SU-DHL-6 (cell line): ENCODE results near the gene NUP50.

Experiments used
- H2AFZ ChIP-seq: fragments of 200-600 bp; sonication (generic); 2 replicates; pipeline ENCODE4 v1.6.1; 2014; ENCODE audit warnings: low read depth, mild to moderate bottlenecking, moderate library complexity, mixed read lengths, antibody characterized with exemption, low read length; ENCODE audit not compliant: severe bottlenecking
- H3F3A ChIP-seq: fragments of 200-600 bp; shearing (Covaris generic); 2 replicates; pipeline ENCODE4 v1.6.0; 2016; ENCODE audit warnings: antibody characterized with exemption, mild to moderate bottlenecking; ENCODE audit not compliant: insufficient read depth
- H3K27ac ChIP-seq: fragments of 200-600 bp; sonication (generic); 2 replicates; pipeline ENCODE4 v1.5.1; 2016; ENCODE audit warnings: low read depth, mild to moderate bottlenecking, low read length, moderate library complexity, mixed read lengths
- H3K27me3 ChIP-seq: fragments of 200-600 bp; sonication (generic), shearing (Covaris generic); 2 replicates; pipeline ENCODE4 v1.6.0; 2014; ENCODE audit warnings: mild to moderate bottlenecking, low read length
- H3K36me3 ChIP-seq: fragments of 200-600 bp; sonication (generic); 2 replicates; pipeline ENCODE4 v1.6.1; 2014; ENCODE audit warnings: mild to moderate bottlenecking, low read length, mixed read lengths
- H3K4me2 ChIP-seq: fragments of 300-600, 200-600 bp; shearing (Covaris generic), sonication (generic); 2 replicates; pipeline ENCODE4 v1.6.0; 2014; ENCODE audit warnings: low read length, low read depth, mild to moderate bottlenecking; ENCODE audit not compliant: poor library complexity, severe bottlenecking
- H3K4me3 ChIP-seq: fragments of 200-600 bp; sonication (generic); 2 replicates; pipeline ENCODE4 v1.5.1; 2014; ENCODE audit warnings: antibody characterized with exemption, low read length, mild to moderate bottlenecking, mixed read lengths; ENCODE audit not compliant: insufficient read depth, poor library complexity, severe bottlenecking
- H3K79me2 ChIP-seq: fragments of 200-600 bp; sonication (generic); 2 replicates; pipeline ENCODE4 v1.6.1; 2014; ENCODE audit warnings: mild to moderate bottlenecking, low read length, moderate library complexity; ENCODE audit not compliant: insufficient read depth
- H3K9ac ChIP-seq: fragments of 200-600 bp; sonication (generic); 2 replicates; pipeline ENCODE4 v1.7.0; 2014; ENCODE audit warnings: mild to moderate bottlenecking, low read length
- H3K9me2 ChIP-seq: fragments of 200-600 bp; sonication (generic); replicated peaks from 2 replicates; pipeline ENCODE4 v1.6.1; 2014; ENCODE audit warnings: low read length; ENCODE audit not compliant: insufficient read depth
- H3K9me3 ChIP-seq: fragments of 200-600 bp; sonication (generic); 2 replicates; pipeline ENCODE4 v1.6.1; 2014; ENCODE audit warnings: low read length, mixed read lengths; ENCODE audit not compliant: insufficient read depth
- H4K20me1 ChIP-seq: fragments of 200-600 bp; sonication (generic); 2 replicates; pipeline ENCODE4 v1.6.1; 2014; ENCODE audit warnings: low read depth, mild to moderate bottlenecking, antibody characterized with exemption, low read length, moderate library complexity, mixed read lengths
- CTCF ChIP-seq: fragments of 200-600 bp; sonication (generic); IDR thresholded peaks from one replicate; pipeline ENCODE4 v1.5.1; 2017; ENCODE audit warnings: antibody characterized with exemption, mild to moderate bottlenecking, low read length, moderate library complexity; ENCODE audit not compliant: insufficient read depth, poor library complexity, severe bottlenecking
- EZH2phosphoT487 ChIP-seq: fragments of 200-600 bp; sonication (generic), shearing (Covaris generic); conservative IDR thresholded peaks from 2 replicates; pipeline ENCODE4 v1.6.1; 2018; ENCODE audit warnings: mild to moderate bottlenecking, antibody characterized with exemption, low read length, moderate library complexity, mixed read lengths

Gene NUP50

DNA sequence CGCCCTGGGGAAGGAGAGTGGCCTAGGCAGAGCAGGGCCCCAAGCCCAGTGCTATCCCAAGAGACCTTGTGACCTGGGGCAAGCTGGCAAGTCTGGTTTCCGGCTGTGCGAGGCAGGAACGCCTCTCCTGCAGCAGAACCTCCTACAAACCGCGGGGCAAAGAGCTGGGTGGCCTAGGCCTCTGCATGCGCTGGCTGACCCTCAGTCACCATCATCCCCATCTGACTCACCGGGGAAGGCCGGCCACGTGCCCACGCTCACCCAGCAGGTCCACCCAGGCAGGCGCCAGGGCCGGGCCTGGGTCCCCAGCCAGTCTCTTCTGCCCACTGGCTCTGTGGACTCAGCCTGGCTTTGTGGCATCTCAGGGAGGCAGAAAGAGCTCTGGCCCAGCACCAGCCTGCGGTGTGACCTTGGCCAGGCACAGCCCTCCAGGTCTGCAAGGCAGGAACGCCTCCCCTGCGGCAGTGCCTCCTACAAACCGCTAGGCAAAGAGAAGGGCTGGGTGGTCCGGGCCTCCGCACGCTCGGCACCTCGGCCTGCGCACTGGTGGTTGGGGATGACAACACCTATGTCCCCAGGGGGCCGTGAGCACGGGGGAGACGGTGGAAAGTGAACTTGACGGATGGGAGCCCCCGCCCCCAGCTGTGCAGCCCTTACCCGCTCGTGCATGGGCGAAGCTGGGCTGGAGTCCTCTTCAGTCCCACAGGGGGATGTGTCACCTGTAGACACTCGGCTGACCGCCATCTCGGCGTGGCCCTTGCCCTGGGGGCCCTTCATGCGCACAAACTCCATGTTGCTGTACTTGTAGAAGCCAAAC is 38.8 kb downstream of the NUP50 start:
- no peaks in the 10 kb centered on the region for H4K20me1 ChIP-seq
- no peaks in the 10 kb centered on the region for H3K36me3 ChIP-seq
- H3F3A ChIP-seq, result no peaks in the 10 kb centered on the region
- H3K4me2 ChIP-seq, result no peak overlapping the region
- H2AFZ ChIP-seq, result no peak overlapping the region
- no peaks in the 10 kb centered on the region for H3K9me2 ChIP-seq
- H3K27me3 ChIP-seq, result no peaks in the 10 kb centered on the region
- TF ChIP-seq CTCF (no peak), EZH2phosphoT487 (no peak)
- H3K79me2 ChIP-seq, result no peaks in the 10 kb centered on the region
- no peak overlapping the region for H3K27ac ChIP-seq
- H3K9ac ChIP-seq, result no peak overlapping the region
- H3K9me3 ChIP-seq, result no peaks in the 10 kb centered on the region
- H3K4me3 ChIP-seq, result no peak overlapping the region

GRCh38 chr22:45203150-45203951 is 39.6 kb downstream of the NUP50 start:
- no peak overlapping the region for H2AFZ ChIP-seq
- H3K4me2 ChIP-seq, result no peak overlapping the region
- H3K9me2 ChIP-seq, result no peaks in the 10 kb centered on the region
- no peak overlapping the region for H3K27ac ChIP-seq
- H3K4me3 ChIP-seq, result no peak overlapping the region
- no peak overlapping the region for H3K9ac ChIP-seq
- H3K79me2 ChIP-seq, result no peaks in the 10 kb centered on the region
- H4K20me1 ChIP-seq, result no peaks in the 10 kb centered on the region
- TF ChIP-seq CTCF (no peak), EZH2phosphoT487 (no peak)
- no peaks in the 10 kb centered on the region for H3K27me3 ChIP-seq
- no peaks in the 10 kb centered on the region for H3F3A ChIP-seq
- H3K36me3 ChIP-seq, result no peaks in the 10 kb centered on the region
- H3K9me3 ChIP-seq, result no peaks in the 10 kb centered on the region

DNA sequence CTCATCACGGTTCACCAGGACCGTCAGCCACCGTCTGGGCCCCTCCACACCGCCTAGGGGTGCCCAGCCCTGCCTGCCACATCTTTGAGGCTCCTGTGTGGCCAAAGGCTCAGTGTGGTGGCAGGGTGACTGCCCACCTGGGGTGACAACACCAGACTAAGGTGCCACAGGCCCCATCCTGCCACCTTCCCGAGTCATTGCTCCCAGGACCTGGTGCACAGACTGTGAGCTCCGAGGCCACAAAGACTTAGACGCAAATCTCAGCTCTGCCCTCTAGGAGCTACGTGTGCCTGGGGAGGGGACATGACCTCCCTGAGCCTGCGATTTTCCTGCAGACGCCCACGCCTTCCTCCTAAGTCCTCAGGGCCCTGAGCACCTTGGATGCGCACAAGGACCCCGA is 40.5 kb downstream of the NUP50 start:
- Histone ChIP-seq H3K9ac (no peak overlapping the region), H3K9me3 (no peaks in the 10 kb centered on the region), H2AFZ (no peak overlapping the region), H3K36me3 (no peaks in the 10 kb centered on the region), H4K20me1 (no peaks in the 10 kb centered on the region), H3K27me3 (no peaks in the 10 kb centered on the region), H3K4me2 (no peak overlapping the region), H3K4me3 (no peak overlapping the region), H3K27ac (no peak overlapping the region), H3K79me2 (no peaks in the 10 kb centered on the region), H3F3A (no peaks in the 10 kb centered on the region), H3K9me2 (no peaks in the 10 kb centered on the region)
- TF ChIP-seq CTCF (no peak), EZH2phosphoT487 (no peak)
